Activated CD4-positive, alpha-beta T cell treated with anti-CD3 and anti-CD28 coated beads, Interleukin-10, Interleukin-2, amounts not matched to agents 100 ng/mL and 50 ng/mL, durations not matched to agents 16 hours and 8 hours (primary cell): ENCODE results near the gene PCNA.
A peak's percentile ranks its signal among the peaks of the same experiment; 100 is the strongest.
"Not testable (repeated sequence)": the region's sequence is repeated elsewhere in the genome, so short reads cannot be mapped to it uniquely, and the experiment has no call there.

ENCODE experiments used
- DNase-seq: peaks from one replicate; pipeline ENCODE4 v3.0.0-alpha.2; 2020

The PCNA gene

DNA sequence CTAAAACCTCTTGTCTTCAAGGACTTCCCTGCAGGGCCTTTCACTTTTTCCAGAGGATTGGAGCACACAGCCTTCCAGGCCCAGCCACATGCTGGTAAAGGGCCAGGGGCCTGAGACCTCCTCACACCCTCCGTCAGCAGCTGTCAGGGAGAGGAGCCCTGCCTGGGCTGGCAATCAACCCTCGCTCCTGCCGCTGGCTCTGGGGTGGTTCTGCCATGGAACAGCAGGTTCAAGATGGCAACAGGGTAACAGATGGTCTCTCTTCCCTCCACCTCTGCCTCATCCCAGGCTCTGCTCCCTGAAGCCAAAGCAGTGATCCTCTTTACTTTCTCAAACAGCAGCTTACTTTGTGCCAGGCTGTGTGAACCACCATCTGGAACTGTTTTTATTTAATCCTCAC is 23.8 kb downstream of the PCNA start:
- DNase-seq, result no peak

DNA sequence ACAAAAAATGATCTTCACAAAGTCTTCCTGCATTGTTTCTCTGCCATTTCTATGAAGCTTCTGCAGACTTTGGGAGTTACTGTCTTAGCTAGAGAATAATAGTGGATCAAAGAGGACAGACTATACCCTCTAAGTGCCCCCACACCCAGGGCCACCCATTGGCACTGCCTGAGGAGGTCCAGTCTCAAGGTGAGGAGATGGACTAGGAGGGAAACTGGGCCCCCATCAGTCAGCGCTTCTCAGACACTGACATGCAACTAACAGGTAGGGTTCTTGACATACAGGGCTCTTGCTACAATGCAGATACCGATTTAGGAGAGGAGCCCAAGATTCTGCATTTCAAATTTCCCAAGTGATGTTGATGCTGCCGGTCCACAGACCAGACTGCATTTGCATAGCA is 24.3 kb downstream of the PCNA start:
- no peak for DNase-seq

DNA sequence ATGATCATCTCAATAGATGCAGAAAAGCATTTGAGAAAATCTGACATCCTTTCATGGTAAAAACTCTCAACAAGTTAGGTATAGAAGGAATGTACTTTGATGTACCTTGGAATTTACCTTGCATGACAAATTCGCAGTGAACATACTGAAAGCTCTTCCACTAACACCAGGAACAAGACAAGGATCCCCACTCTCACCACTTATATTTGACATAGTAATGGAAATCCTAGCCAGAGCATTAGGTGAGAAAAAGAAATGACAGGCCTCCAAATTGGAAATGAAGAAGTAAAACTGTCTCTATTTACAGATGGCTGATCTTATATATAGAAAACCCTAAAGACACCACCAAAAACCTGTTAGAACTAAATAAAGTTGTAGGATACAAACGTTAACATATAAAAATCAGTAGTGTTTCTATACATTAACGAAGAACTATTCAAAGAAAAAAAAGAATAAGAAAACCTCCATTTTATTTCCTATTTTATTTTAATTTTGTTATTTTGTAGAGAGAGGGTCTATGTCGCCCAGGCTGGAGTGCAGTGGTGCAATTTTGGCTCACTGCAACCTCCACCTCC is 26.9 kb downstream of the PCNA start:
- no peak for DNase-seq

DNA sequence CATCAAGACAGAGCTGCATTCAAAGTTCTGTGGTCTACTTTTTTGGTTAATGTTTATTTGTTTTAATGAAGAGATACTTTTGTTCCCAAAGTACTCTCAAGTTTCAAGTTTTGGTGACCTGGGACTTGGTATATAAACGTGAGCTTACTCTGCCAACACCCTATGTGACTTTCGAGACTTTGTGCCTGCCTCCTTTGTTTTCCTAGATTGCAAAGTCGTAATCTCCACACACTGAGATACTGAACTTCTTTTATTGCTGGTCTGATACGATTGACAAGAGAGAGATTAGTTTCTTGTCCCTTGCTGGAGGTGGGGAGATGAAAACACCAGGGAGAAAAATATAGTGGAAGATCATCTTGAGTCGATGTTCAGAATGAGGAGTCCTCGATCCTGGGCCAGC is 27.9 kb downstream of the PCNA start:
- no peak for DNase-seq

DNA sequence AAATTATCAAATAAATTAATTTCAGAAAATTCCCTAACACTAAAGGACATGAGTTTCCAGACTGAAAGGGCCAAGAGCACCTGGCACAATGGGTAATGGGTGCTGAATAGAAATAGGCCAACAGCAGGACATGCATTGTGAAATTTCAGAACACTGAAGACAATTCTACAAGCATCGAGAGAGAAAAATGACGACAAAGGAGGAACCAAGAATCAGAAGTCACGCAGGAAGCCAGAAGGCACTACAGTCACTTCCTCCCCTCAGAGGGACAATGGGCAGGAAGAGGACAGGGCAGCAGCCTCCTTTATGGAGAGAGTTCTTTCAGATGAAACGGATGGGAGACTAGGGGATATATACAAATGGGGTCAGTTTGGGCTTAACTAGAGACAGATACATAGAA is 29.6 kb downstream of the PCNA start:
- peak; percentile 50 for DNase-seq

DNA sequence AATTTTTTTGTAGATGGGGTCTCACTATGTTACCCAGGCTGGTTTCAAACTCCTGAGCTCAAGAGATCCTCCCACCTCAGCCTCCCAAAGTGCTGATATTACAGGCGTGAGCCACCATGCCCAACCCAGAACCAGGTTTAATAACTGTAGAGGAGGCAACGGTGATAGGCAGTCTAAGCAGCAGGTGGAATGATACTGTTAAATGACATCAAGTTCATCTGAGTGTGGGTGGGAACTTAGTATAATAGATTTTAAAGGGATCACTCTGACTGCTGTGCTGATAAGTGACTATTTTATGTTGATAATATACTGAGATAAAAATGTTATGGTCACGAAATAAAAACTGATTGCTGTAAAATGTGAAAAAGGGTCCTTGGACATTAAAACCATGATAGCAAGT is 31.1 kb downstream of the PCNA start:
- no peak for DNase-seq

DNA sequence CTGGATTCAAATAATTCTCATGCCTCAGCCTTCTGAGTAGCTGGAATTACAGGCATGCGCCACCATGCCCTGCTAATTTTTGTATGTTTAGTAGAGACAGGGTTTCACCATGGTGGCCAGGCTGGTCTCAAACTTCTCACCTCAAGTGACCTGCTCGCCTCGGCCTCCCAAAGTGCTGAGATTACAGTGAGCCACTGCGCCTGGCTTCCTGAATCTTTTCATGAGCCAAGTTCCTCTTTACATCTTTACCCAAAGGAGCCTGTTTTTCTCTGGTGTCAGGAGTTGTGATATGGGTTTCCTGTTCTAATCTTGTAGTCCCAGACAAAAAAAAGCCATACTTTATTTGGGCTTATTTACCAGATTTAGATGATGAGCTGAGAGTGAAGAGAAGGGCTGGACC is 34.4 kb downstream of the PCNA start:
- DNase-seq, result no peak

DNA sequence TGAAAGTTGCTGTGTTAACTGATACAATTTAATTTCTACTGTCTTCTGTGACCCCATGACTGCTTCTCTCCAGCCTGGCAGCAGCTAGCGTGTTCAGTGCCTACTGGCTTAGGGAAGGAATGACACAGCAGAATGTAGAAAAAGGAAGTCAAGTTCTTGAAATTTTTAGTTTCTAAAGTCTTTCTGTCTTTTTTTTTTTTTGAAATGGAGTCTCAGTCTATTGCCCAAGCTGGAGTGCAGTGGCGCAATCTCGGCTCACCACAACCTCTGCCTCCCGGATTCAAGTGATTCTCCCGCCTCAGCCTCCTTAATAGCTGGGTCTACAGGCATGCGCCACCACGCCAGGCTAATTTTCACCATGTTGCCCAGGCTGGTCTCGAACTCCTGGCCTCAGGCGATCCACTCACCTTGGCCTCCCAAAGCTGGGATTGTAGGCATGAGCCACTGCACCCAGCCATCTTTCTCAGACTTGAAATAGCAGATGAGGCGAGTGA is 39.3 kb downstream of the PCNA start:
- peak; percentile 82 for DNase-seq

DNA sequence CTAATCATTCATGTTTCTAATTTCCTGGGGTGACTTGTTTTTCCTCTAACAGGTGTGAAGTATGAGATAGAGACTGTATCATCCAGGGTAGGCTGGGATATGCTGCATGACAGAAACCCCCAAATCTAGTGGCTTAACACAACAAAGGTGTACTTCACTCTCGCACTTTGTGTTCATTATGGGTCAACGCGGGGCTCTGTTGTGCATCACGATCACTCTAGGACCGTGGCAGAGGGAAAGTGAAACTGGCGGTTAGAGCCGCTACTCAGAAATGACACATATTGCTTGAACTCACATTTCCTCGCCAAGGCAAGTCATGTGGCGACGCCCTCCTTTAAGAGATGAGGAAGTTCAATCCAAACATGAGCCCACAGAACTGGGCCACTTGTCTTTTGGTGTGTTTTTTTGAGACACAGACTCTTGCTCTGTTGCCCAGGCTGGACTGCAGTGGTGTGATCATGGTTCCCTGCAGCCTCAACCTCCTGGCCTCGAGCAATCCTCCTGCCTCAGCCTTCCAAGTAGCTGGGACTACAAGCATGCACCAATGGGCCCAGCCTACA is 41.3 kb downstream of the PCNA start:
- peak; percentile 96 for DNase-seq

DNA sequence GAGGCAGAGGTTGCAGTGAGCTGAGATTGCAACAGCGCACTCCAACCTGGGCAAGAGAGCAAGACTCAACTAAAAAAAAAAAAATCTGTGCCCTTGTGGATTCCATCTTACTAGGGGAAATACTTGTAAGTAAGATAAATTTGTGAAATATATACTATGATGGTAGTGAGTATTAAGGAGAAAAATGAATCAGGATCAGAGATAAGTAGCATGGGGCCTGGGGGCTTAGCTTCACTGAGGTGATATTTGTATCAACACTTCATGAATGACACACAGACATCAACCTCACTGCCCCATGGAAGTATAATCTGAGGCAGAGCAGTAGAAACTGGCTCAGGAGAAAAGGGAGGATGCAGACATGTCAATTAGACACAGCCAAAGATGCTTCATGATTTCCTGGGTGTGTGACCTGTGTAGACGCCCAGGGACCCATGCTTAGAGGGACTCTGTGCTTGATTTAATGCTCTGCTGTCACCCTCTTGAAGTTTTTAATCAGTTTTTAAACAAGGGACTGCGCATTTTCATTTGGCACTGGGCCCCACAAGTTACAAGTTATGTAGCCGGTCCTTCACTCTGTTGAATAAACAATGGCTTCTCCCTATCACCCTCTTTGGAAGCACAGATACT is 41.9 kb downstream of the PCNA start:
- DNase-seq, result peak; percentile 58

DNA sequence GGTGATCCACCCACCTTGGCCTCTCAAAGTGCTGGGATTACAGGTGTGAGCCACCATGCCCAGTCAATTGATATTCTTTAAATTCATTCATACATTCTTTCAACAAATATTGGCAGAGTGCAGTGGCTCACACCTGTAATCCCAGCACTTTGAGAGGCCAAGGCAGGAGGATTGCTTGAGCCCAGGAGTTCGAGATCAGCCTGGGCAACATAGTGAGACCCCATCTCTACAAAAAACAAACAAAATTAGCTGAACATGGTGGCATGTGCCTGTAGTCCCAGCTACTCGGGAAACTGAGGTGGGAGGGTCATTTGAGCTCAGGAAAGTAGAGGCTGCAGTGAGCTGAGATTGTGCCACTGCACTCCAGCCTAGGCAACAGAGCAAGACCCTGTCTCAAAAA is 42.8 kb downstream of the PCNA start:
- not testable (repeated sequence) for DNase-seq

DNA sequence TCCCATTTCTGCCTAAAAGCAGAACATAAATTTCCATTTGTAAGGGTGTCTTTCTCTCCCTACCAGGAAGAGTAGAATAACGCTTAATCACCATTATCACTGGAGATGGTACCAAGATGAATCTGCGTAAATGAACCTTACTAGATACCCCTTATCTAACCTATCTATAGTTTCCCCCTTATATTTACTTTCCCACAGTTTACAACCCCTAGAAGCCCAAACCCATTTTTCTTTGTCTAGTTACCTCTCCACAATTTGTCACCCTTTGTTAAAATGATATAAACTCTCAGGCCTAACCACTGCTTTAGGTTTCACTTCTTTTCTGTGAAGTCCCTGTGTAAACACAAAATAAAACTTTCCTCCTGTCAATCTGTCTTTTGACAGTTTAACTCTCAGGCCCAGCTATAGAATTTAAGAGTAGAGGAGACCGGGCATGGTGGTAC is 45.5 kb downstream of the PCNA start:
- no peak for DNase-seq

GRCh38 chr20:5073660-5074231 is 46.0 kb downstream of the PCNA start:
- DNase-seq, result no peak

DNA sequence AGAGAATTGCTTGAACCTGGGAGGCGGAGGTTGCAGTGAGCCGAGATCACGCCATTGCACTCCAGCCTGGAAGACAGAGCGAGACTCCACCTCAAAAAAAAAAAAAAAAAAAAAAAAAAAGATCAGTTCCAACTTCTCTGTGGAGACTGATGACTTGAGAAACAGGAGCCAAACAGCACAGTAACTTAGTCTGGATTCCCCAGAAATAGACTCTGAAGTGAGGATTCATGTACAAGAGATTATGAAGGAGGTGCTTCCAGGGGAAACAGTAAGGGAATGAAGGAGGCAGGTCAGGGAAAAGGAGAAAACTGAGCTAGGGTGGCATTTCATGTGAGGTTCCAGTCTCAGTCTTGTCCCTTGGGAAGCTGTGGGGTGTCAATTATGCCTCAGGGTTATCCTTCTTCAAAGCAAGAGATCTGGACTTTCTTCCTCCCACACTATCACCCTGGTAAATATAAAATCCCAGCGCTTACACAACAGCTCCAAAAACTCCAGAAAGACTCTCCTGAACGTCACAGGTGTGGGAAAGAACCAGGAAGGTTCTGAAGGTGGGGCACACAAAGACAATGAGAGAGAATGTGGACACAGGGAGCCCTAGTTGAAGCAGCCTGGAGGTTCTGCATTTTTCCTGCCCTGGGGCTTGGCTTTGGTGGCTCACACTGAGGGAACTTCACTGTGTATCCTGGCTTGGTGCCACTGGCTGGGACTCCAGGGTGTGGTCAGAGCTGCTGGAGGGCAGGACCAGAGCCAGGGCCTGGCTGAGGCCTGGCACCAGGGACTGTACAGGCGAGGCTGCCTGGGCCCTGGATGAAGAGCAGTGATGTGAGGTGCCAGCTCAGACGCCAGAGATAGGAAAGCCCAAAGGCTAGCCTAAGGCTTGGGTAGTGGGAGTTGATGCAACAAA is 46.8 kb downstream of the PCNA start:
- no peak for DNase-seq

DNA sequence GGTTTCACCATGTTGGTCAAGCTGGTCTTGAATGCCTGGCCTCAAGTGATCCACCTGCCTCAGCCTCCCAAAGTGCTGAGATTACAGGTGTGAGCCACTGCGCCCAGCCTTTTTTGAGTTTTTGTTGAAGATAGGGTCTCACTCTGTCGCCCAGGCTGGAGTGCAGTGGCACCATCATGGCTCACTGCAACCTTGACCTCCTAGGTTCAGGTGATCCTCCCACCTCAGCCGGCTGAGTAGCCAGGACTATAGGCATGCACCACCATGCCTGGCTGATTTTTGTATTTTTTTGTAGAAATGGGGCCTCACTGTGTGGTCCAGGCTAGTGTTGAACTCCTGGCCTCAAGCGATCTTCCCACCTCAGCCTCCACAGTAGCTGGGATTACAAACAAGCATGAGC is 47.8 kb downstream of the PCNA start:
- DNase-seq, result not testable (repeated sequence)

DNA sequence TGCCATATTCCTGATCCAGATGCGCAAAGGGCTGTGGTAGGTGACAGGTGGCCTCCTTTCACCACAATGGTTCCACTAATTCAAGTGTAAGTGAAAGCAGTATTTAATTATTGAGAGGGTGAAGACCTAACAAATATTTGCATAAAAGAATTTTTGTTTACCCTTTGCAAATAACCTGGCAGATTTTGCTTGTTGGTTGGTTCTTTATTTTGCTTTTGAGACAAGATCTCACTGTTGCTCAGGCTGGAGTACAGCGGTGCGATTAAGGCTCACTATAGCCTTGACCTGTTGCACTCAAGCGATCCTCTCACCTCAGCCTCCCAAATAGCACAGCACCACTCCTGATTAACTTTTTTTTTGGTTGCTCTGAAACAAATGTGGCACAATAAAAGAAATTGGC is 49.2 kb downstream of the PCNA start:
- DNase-seq, result no peak

- DNase-seq, result no peak
Measured at GRCh38 chr20:5070081-5070480, 49.7 kb downstream of the PCNA start.

GRCh38 chr20:5069141-5069806 is 50.5 kb downstream of the PCNA start:
- DNase-seq, result no peak

- no peak for DNase-seq
Measured at GRCh38 chr20:5067877-5068645, 51.7 kb downstream of the PCNA start.

DNA sequence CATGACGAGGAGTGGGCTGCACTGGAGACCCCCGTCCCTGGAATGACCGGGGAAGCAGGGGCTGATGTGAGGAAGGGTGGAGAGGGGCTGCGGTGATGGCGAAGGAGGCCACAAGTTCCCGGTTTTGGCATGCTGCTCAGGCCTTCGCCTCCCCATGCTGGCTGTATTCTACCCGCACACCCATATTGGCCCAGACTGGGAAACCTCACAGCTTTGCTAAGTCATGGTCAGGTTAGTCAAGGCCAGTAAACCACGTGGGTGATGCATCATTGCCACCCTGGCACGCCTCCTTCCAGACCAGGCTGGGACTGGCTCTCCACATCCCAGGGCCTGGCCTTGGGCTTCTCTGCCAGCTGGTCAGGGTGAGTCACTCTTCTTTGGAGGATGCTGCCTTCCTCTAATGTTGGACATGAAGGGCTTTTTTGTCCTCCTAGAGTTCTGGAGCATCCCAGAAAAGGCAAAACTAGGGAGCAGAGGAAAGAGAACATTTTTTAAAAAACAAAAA is 53.8 kb downstream of the PCNA start:
- peak; percentile 32 for DNase-seq

GRCh38 chr20:5065166-5065878 is 54.4 kb downstream of the PCNA start:
- DNase-seq, result no peak
